Mesendoderm (in vitro differentiated cells): ENCODE data around the gene FBP2.
"Not testable (repeated sequence)": the region's sequence is repeated elsewhere in the genome, so short reads cannot be mapped to it uniquely, and the experiment has no call there.

Experiments used
- DNase-seq: peaks from one replicate; pipeline ENCODE4 v3.0.0; 2013
- H2AK5ac ChIP-seq: 2 replicates; pipeline ENCODE4 v1.6.1; 2013; ENCODE audit warnings: low read length, inconsistent platforms
- H2BK120ac ChIP-seq: 2 replicates; pipeline ENCODE4 v1.6.1; 2013; ENCODE audit warnings: low read depth, mild to moderate bottlenecking, low read length, moderate library complexity, mixed read lengths
- H2BK15ac ChIP-seq: replicated peaks from 2 replicates; pipeline ENCODE4 v1.6.1; 2013; ENCODE audit warnings: low read depth, mild to moderate bottlenecking, moderate library complexity
- H2BK5ac ChIP-seq: 2 replicates; pipeline ENCODE4 v1.6.1; 2013; ENCODE audit warnings: low read length, inconsistent platforms
- H3K18ac ChIP-seq: 2 replicates; pipeline ENCODE4 v1.6.1; 2013; ENCODE audit warnings: mild to moderate bottlenecking, low read length, mixed read lengths
- H3K23ac ChIP-seq: one replicate; pipeline ENCODE4 v1.6.1; 2013; ENCODE audit warnings: low read length
- H3K27ac ChIP-seq: 2 replicates; pipeline ENCODE4 v1.5.1; 2013; ENCODE audit warnings: low read depth, mild to moderate bottlenecking, inconsistent platforms, low read length, moderate library complexity
- H3K27me3 ChIP-seq: 2 replicates; pipeline ENCODE4 v1.6.1; 2013; ENCODE audit warnings: low read length, control low read depth, mild to moderate bottlenecking, inconsistent platforms; ENCODE audit not compliant: insufficient read depth, poor library complexity
- H3K36me3 ChIP-seq: 2 replicates; pipeline ENCODE4 v1.6.1; 2013; ENCODE audit warnings: low read length, inconsistent platforms; ENCODE audit not compliant: control insufficient read depth, insufficient read depth
- H3K4ac ChIP-seq: one replicate; pipeline ENCODE4 v1.6.1; 2013; ENCODE audit warnings: low read depth, mild to moderate bottlenecking, low read length, moderate library complexity
- H3K4me1 ChIP-seq: 2 replicates; pipeline ENCODE4 v1.6.1; 2013; ENCODE audit warnings: low read depth, low read length, inconsistent platforms; ENCODE audit not compliant: control insufficient read depth
- H3K4me2 ChIP-seq: 2 replicates; pipeline ENCODE4 v1.6.1; 2013; ENCODE audit warnings: low read length
- H3K4me3 ChIP-seq: 2 replicates; pipeline ENCODE4 v1.5.1; 2013; ENCODE audit warnings: mild to moderate bottlenecking, low read length
- H3K56ac ChIP-seq: one replicate; pipeline ENCODE4 v1.6.1; 2013; ENCODE audit warnings: low read length
- H3K79me1 ChIP-seq: 2 replicates; pipeline ENCODE4 v1.6.1; 2013; ENCODE audit warnings: low read length, inconsistent platforms
- H3K79me2 ChIP-seq: 2 replicates; pipeline ENCODE4 v1.6.1; 2013; ENCODE audit warnings: mild to moderate bottlenecking, low read length; ENCODE audit not compliant: control insufficient read depth, insufficient read depth
- H3K9ac ChIP-seq: 2 replicates; pipeline ENCODE4 v1.6.1; 2013; ENCODE audit warnings: low read length, inconsistent platforms
- H4K5ac ChIP-seq: one replicate; pipeline ENCODE4 v1.6.1; 2013; ENCODE audit warnings: low read length
- H4K8ac ChIP-seq: one replicate; pipeline ENCODE4 v1.6.1; 2013; ENCODE audit warnings: low read depth, mild to moderate bottlenecking, control low read depth, low read length, moderate library complexity
- WGBS: extraction: QIAGEN DNeasy Blood & Tissue Kit; methylation state at CpG from one replicate; pipeline ENCODE4 v1.1.7; 2013; ENCODE audit warnings: low lambda C conversion rate, missing lambda C conversion rate; ENCODE audit not compliant: insufficient coverage; ENCODE audit errors: extremely low coverage; 5-methylcytosine and 5-hydroxymethylcytosine counted together

FBP2 gene

GRCh38 chr9:94591876-94592275, 1.7 kb downstream of the FBP2 start:
- no peak overlapping the region for H3K4me3 ChIP-seq
- H4K5ac ChIP-seq, result no peak overlapping the region
- H3K9ac ChIP-seq, result no peak overlapping the region
- H2BK120ac ChIP-seq, result no peak overlapping the region
- H3K79me1 ChIP-seq, result no peaks in the 10 kb centered on the region
- H3K79me2 ChIP-seq, result no peaks in the 10 kb centered on the region
- WGBS, result no CpG with 5 or more reads among the region's 8 CpGs
- H3K4me1 ChIP-seq, result no peaks in the 10 kb centered on the region
- H3K18ac ChIP-seq, result no peak overlapping the region
- H3K56ac ChIP-seq, result no peak overlapping the region
- no peak overlapping the region for H2BK5ac ChIP-seq
- no peak overlapping the region for H2BK15ac ChIP-seq
- no peak overlapping the region for H3K23ac ChIP-seq
- H4K8ac ChIP-seq, result no peak overlapping the region
- H3K27ac ChIP-seq, result no peak overlapping the region
- no peak overlapping the region for H3K4me2 ChIP-seq
- H3K4ac ChIP-seq, result no peak overlapping the region
- no peak overlapping the region for H2AK5ac ChIP-seq
- no peaks in the 10 kb centered on the region for H3K36me3 ChIP-seq
- DNase-seq, result no peak
- H3K27me3 ChIP-seq, result no peaks in the 10 kb centered on the region

DNA sequence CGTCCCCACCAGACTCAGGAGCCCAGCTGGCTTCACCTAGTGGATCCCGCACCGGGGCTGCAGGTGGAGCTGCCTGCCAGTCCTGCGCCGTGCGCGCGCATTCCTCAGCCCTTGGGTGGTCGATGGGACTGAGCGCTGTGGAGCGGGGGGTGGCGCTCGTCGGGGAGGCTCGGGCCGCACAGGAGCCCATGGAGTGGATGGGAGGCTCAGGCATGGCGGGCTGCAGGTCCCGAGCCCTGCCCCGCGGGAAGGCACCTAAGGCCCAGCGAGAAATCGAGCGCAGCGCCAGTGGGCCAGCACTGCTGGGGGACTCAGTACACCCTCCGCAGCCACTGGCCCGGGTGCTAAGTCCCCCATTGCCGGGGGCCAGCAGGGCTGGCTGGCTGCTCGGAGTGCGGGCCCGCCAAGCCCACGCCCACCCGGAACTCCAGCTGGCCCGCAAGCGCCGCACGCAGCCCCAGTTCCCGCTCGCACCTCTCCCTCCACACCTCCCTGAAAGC, 2.5 kb downstream of the FBP2 start:
- H3K27ac ChIP-seq, H4K8ac ChIP-seq, H4K5ac ChIP-seq, H3K4ac ChIP-seq, H3K4me1 ChIP-seq, H3K36me3 ChIP-seq, H3K9ac ChIP-seq, H3K18ac ChIP-seq, H2AK5ac ChIP-seq, H3K23ac ChIP-seq, DNase-seq, H2BK120ac ChIP-seq, H3K4me3 ChIP-seq, H3K79me2 ChIP-seq, H3K4me2 ChIP-seq, H3K27me3 ChIP-seq, H3K56ac ChIP-seq, H3K79me1 ChIP-seq, H2BK15ac ChIP-seq, H2BK5ac ChIP-seq: not testable (repeated sequence)
- WGBS, result no CpG with 5 or more reads among the region's 38 CpGs

GRCh38 chr9:94588681-94589080, 4.9 kb downstream of the FBP2 start:
- no peak overlapping the region for H3K56ac ChIP-seq
- H3K27me3 ChIP-seq, result peaks cover 2% of the 10 kb centered on the region
- no peak overlapping the region for H3K18ac ChIP-seq
- H3K79me2 ChIP-seq, result no peaks in the 10 kb centered on the region
- WGBS, result no CpG with 5 or more reads among the region's 9 CpGs
- no peak overlapping the region for H3K9ac ChIP-seq
- no peak overlapping the region for H2BK5ac ChIP-seq
- H3K4me3 ChIP-seq, result no peak overlapping the region
- no peak overlapping the region for H3K23ac ChIP-seq
- H2BK15ac ChIP-seq, result no peak overlapping the region
- no peak overlapping the region for H4K5ac ChIP-seq
- no peak overlapping the region for H2BK120ac ChIP-seq
- H4K8ac ChIP-seq, result no peak overlapping the region
- H3K4ac ChIP-seq, result no peak overlapping the region
- H3K79me1 ChIP-seq, result no peaks in the 10 kb centered on the region
- DNase-seq, result no peak
- no peak overlapping the region for H3K4me2 ChIP-seq
- no peaks in the 10 kb centered on the region for H3K36me3 ChIP-seq
- H3K4me1 ChIP-seq, result no peaks in the 10 kb centered on the region
- H2AK5ac ChIP-seq, result no peak overlapping the region
- no peak overlapping the region for H3K27ac ChIP-seq

GRCh38 chr9:94586814-94587213, 6.8 kb downstream of the FBP2 start:
- H3K23ac ChIP-seq, result no peak overlapping the region
- no peak overlapping the region for H4K8ac ChIP-seq
- H3K27ac ChIP-seq, result no peak overlapping the region
- H3K79me2 ChIP-seq, result no peaks in the 10 kb centered on the region
- no peak overlapping the region for H3K4ac ChIP-seq
- no peaks in the 10 kb centered on the region for H3K36me3 ChIP-seq
- H2BK120ac ChIP-seq, result no peak overlapping the region
- no peak overlapping the region for H3K4me3 ChIP-seq
- H2BK5ac ChIP-seq, result no peak overlapping the region
- no CpG with 5 or more reads among the region's 9 CpGs for WGBS
- no peak for DNase-seq
- H3K27me3 ChIP-seq, result peaks cover 2% of the 10 kb centered on the region
- H3K56ac ChIP-seq, result no peak overlapping the region
- no peaks in the 10 kb centered on the region for H3K79me1 ChIP-seq
- H3K4me1 ChIP-seq, result no peaks in the 10 kb centered on the region
- no peak overlapping the region for H3K4me2 ChIP-seq
- H3K18ac ChIP-seq, result no peak overlapping the region
- no peak overlapping the region for H2AK5ac ChIP-seq
- H2BK15ac ChIP-seq, result no peak overlapping the region
- no peak overlapping the region for H3K9ac ChIP-seq
- no peak overlapping the region for H4K5ac ChIP-seq

- no peak overlapping the region for H3K4ac ChIP-seq
- no peak overlapping the region for H2AK5ac ChIP-seq
- H3K4me1 ChIP-seq, result no peaks in the 10 kb centered on the region
- H3K36me3 ChIP-seq, result no peaks in the 10 kb centered on the region
- H4K5ac ChIP-seq, result no peak overlapping the region
- no peak overlapping the region for H2BK5ac ChIP-seq
- H3K18ac ChIP-seq, result no peak overlapping the region
- H2BK120ac ChIP-seq, result no peak overlapping the region
- no peak overlapping the region for H3K23ac ChIP-seq
- H3K79me1 ChIP-seq, result no peaks in the 10 kb centered on the region
- H3K27ac ChIP-seq, result no peak overlapping the region
- no peaks in the 10 kb centered on the region for H3K79me2 ChIP-seq
- no peak overlapping the region for H3K4me3 ChIP-seq
- DNase-seq, result no peak
- H3K4me2 ChIP-seq, result no peak overlapping the region
- no peak overlapping the region for H4K8ac ChIP-seq
- peaks cover 2% of the 10 kb centered on the region for H3K27me3 ChIP-seq
- H3K9ac ChIP-seq, result no peak overlapping the region
- H2BK15ac ChIP-seq, result no peak overlapping the region
- no peak overlapping the region for H3K56ac ChIP-seq
- no CpG with 5 or more reads among the region's 4 CpGs for WGBS
Observed at GRCh38 chr9:94586316-94586715, 7.3 kb downstream of the FBP2 start.

DNA sequence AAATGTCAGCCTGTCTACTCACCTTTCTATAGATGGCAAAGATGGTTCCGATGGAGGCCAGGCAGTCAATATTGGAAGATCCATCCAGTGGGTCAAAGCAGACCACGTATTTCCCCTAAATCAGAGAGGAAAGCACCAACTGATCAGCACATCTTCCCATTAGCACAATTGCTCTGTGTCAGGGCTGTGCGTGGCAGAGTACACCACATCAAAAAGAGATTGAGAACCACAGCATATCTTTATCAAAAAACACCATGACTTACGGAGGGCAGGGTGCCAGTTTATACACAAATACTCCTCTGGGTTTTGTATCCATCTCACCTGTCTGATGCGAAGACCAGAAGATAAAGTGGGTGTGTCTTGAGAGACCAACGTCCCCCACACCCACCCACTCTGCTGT, 9.1 kb downstream of the FBP2 start:
- Histone ChIP-seq H3K23ac (no peak overlapping the region), H3K4me2 (no peak overlapping the region), H2BK5ac (no peak overlapping the region), H3K4me3 (no peak overlapping the region), H2BK120ac (no peak overlapping the region), H3K4me1 (no peaks in the 10 kb centered on the region), H3K18ac (no peak overlapping the region), H3K56ac (no peak overlapping the region), H3K9ac (no peak overlapping the region), H3K79me1 (no peaks in the 10 kb centered on the region), H2AK5ac (no peak overlapping the region), H3K4ac (no peak overlapping the region), H4K5ac (no peak overlapping the region), H4K8ac (no peak overlapping the region), H3K27me3 (peaks cover 2% of the 10 kb centered on the region), H3K79me2 (no peaks in the 10 kb centered on the region), H3K36me3 (no peaks in the 10 kb centered on the region), H2BK15ac (no peak overlapping the region), H3K27ac (no peak overlapping the region)
- DNase-seq, result no peak
- WGBS, result no CpG with 5 or more reads among the region's 6 CpGs
